ENCODE measurements around the gene NFATC2. TPM values are rescaled to one million over a fixed set of nuclear protein-coding genes. Genes with fewer than 3 reads are reported as not detected.

The NFATC2 gene
- polyA plus RNA-seq, 2 donors: 0.75 to 0.90 TPM

DNA sequence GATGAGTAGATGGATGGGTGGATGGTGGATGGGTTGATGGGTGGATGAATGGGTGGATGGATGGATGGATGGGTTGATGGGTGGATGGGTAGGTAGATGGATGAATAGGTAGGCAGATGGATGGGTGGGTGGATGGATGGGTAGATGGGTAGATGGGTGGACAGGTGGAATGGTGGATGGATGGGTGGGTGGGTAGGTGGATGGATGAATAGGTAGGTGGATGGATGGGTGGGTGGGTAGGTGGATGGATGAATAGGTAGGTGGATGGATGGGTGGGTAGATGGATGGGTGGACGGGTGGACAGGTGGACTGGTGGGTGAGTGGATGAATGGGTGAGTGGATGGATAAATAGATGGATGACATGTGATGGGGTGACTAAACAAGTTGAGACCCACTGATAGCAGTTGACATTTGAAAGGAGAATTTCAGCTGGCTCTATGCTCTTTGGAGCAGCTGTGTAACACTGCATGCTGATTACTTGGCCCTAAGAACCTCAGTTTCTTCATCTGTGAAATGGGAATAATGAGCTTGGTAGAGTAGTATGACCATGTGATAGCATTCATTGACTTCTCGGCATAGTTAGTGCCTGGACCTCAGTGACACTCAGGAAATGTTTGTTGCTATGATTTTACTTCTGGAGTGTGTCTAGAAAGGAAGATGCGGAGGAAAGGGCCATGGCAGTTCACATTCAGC, 184.3 kb downstream of the NFATC2 start:
- Histone ChIP-seq H3K4me1 (ENCODE audit: control insufficient read depth in 2 of 2, insufficient read depth in 2 of 2, low read length in 1 of 2) (peaks cover 0 to 3% of the 10 kb centered on the region in 2 donors), H3K9me3 (ENCODE audit: control insufficient read depth in 2 of 2, insufficient read depth in 1 of 2, low read depth in 1 of 2, low read length in 1 of 2) (no peaks in the 10 kb centered on the region), H3K27ac (ENCODE audit: low read depth in 2 of 2, low read length in 1 of 2) (no peak overlapping the region), H3K27me3 (ENCODE audit: control insufficient read depth in 1 of 2, insufficient read depth in 2 of 2, low read length in 2 of 2) (no peaks in the 10 kb centered on the region), H3K4me3 (ENCODE audit: low read depth in 1 of 2, low read length in 2 of 2) (no peak overlapping the region), H3K36me3 (ENCODE audit: control insufficient read depth in 2 of 2, insufficient read depth in 2 of 2, low read length in 1 of 2) (no peaks in the 10 kb centered on the region)
- WGBS, 2 donors: 84 to 88% methylated on average over 3 of the region's 3 CpGs

DNA sequence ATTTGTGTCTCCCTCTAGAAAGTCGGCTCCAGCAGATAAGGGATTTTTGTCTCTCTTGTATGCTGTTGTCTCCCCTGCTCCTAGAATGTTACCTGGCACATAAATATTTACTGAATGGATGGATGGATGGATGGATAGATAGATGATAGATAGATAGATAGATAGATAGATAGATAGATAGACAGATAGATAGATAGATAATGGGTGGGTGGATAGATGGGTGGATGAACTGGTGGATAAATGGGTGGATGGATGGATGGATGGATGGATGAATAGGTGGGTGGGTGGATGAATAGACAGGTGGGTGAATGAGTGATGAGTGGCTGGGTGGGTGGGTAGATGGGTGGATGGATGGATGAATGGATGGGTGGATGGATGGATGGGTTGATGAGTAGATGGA, 185.0 kb downstream of the NFATC2 start:
- WGBS, 2 donors: 64 to 80% methylated on average over 1 of the region's 1 CpG
- H3K27me3 ChIP-seq (ENCODE audit: control insufficient read depth in 1 of 2, insufficient read depth in 2 of 2, low read length in 2 of 2): no peaks in the 10 kb centered on the region

DNA sequence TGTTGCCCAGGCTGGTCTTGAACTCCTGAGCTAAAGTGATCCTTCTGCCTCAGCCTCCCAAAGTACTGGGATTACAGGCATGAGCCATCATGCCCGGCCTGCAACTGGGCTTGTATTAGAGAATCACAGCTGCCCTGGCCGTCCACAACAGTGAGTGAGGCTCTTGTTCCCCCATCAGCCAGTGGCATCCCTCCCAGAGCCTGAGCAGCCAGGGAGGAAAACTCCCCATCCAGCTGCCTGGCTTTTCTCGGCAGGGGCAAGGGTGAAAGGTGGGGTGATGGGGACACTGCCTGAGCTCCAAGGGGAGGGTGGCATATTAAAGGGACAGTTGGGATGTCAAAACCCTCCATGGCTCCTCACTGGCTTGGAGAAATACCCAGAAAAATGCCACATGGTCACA, 185.6 kb downstream of the NFATC2 start:
- no peak overlapping the region for H3K4me3 ChIP-seq (ENCODE audit: low read depth in 1 of 2, low read length in 2 of 2)
- H3K27me3 ChIP-seq (ENCODE audit: control insufficient read depth in 1 of 2, insufficient read depth in 2 of 2, low read length in 2 of 2): no peaks in the 10 kb centered on the region
- WGBS, 2 donors: 54 to 73% methylated on average over 3 of the region's 3 CpGs
- H3K36me3 ChIP-seq (ENCODE audit: control insufficient read depth in 2 of 2, insufficient read depth in 2 of 2, low read length in 1 of 2): no peaks in the 10 kb centered on the region
- H3K27ac ChIP-seq (ENCODE audit: low read depth in 2 of 2, low read length in 1 of 2): no peak overlapping the region
- H3K4me1 ChIP-seq (ENCODE audit: control insufficient read depth in 2 of 2, insufficient read depth in 2 of 2, low read length in 1 of 2): no peaks in the 10 kb centered on the region
- no peaks in the 10 kb centered on the region for H3K9me3 ChIP-seq (ENCODE audit: control insufficient read depth in 2 of 2, insufficient read depth in 1 of 2, low read depth in 1 of 2, low read length in 1 of 2)

More for the DNA sequence above, 185.0 kb downstream of the NFATC2 start:
- H3K36me3 ChIP-seq (ENCODE audit: control insufficient read depth in 2 of 2, insufficient read depth in 2 of 2, low read length in 1 of 2): no peaks in the 10 kb centered on the region
- H3K4me3 ChIP-seq (ENCODE audit: low read depth in 1 of 2, low read length in 2 of 2): no peak overlapping the region
- no peak overlapping the region for H3K27ac ChIP-seq (ENCODE audit: low read depth in 2 of 2, low read length in 1 of 2)
- H3K4me1 ChIP-seq (ENCODE audit: control insufficient read depth in 2 of 2, insufficient read depth in 2 of 2, low read length in 1 of 2): peaks cover 0 to 3% of the 10 kb centered on the region in 2 donors
- H3K9me3 ChIP-seq (ENCODE audit: control insufficient read depth in 2 of 2, insufficient read depth in 1 of 2, low read depth in 1 of 2, low read length in 1 of 2): no peaks in the 10 kb centered on the region

DNA sequence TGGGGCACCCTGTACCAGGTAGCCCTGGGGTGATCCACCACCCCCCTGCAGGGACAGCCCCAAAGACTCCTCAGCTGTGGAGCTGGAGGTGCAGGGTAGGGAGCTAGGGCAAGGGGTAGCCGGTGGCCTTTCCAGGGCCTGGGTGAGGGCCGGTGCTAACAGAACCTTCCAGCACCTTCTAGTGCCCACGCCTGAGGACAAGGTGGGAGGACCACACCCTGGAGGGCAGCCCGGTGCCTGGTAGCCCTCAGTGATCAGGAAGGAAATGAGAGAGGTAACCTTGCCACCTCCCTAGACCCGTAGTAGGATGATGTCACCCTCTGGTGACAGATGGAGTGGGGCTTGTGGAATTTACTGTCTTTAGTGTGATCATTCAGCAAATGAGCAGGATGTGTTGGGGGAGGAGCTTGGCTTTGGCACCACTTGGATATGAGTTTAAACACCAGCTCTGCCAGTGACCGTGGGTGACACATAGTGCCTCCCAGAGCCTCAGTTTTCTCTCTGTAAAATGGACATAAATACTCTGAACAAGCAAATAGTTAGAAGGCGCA, 187.7 kb downstream of the NFATC2 start:
- 59 to 64% methylated on average over 7 of the region's 7 CpGs for WGBS, 2 donors
- H3K27ac ChIP-seq (ENCODE audit: low read depth in 2 of 2, low read length in 1 of 2): no peak overlapping the region

DNA sequence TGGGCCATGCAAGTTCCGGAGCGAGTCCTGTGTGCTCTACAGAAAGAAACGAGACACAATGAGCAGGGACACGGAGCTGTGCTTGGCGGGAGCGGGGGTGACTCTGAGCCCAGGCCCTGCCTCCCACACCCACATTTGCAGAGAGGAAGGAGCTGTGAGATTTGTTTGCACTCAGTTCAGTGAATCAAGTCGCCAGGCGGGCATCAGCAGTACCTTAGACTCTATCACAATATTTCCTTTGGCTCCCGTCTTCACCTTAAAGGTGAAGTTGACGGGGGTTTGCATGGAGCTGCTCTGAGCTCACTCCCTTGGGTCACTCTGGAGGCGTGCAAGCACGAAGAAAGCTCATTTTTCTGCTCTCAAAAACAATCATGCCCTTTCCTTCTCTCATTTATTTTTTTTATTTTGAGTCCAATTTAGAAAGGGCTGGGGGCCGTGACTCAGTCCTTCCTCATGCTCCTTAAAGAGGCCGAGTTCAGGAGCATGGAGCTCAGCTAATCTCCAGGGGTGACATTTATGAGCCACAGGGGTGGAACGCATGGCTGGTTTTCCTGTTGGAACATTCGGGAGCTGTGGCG, 188.2 kb downstream of the NFATC2 start:
- Histone ChIP-seq H3K9me3 (ENCODE audit: control insufficient read depth in 2 of 2, insufficient read depth in 1 of 2, low read depth in 1 of 2, low read length in 1 of 2) (no peaks in the 10 kb centered on the region), H3K27me3 (ENCODE audit: control insufficient read depth in 1 of 2, insufficient read depth in 2 of 2, low read length in 2 of 2) (no peaks in the 10 kb centered on the region), H3K36me3 (ENCODE audit: control insufficient read depth in 2 of 2, insufficient read depth in 2 of 2, low read length in 1 of 2) (no peaks in the 10 kb centered on the region), H3K27ac (ENCODE audit: low read depth in 2 of 2, low read length in 1 of 2) (no peak overlapping the region), H3K4me3 (ENCODE audit: low read depth in 1 of 2, low read length in 2 of 2) (no peak overlapping the region), H3K4me1 (ENCODE audit: control insufficient read depth in 2 of 2, insufficient read depth in 2 of 2, low read length in 1 of 2) (no peaks in the 10 kb centered on the region)
- 75 to 78% methylated on average over 17 of the region's 17 CpGs for WGBS, 2 donors

More for the DNA sequence above, 187.7 kb downstream of the NFATC2 start:
- no peaks in the 10 kb centered on the region for H3K4me1 ChIP-seq (ENCODE audit: control insufficient read depth in 2 of 2, insufficient read depth in 2 of 2, low read length in 1 of 2)
- no peak overlapping the region for H3K4me3 ChIP-seq (ENCODE audit: low read depth in 1 of 2, low read length in 2 of 2)
- H3K36me3 ChIP-seq (ENCODE audit: control insufficient read depth in 2 of 2, insufficient read depth in 2 of 2, low read length in 1 of 2): no peaks in the 10 kb centered on the region
- no peaks in the 10 kb centered on the region for H3K27me3 ChIP-seq (ENCODE audit: control insufficient read depth in 1 of 2, insufficient read depth in 2 of 2, low read length in 2 of 2)
- no peaks in the 10 kb centered on the region for H3K9me3 ChIP-seq (ENCODE audit: control insufficient read depth in 2 of 2, insufficient read depth in 1 of 2, low read depth in 1 of 2, low read length in 1 of 2)

DNA sequence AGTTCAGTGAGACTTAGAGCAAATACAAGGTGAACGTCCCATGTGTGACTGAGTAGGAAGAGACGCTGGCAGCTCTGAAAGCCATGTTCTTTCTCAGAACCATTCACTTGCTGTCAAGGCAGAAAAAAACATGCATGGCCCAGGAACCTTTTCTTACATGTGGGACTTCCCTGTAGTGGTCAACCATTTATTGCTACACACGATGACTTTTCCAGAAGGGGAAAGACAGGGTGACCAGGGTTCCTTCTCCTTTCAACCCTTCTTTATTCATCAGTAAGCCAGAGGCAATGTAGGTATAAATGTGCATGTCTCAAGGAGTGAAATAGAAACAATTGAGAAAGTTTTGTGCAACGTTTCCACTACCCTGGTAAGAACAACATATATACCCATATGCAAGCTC, 189.0 kb downstream of the NFATC2 start:
- H3K9me3 ChIP-seq (ENCODE audit: control insufficient read depth in 2 of 2, insufficient read depth in 1 of 2, low read depth in 1 of 2, low read length in 1 of 2): no peaks in the 10 kb centered on the region
- no peaks in the 10 kb centered on the region for H3K4me1 ChIP-seq (ENCODE audit: control insufficient read depth in 2 of 2, insufficient read depth in 2 of 2, low read length in 1 of 2)
- H3K36me3 ChIP-seq (ENCODE audit: control insufficient read depth in 2 of 2, insufficient read depth in 2 of 2, low read length in 1 of 2): no peaks in the 10 kb centered on the region
- H3K27ac ChIP-seq (ENCODE audit: low read depth in 2 of 2, low read length in 1 of 2): no peak overlapping the region
- no peaks in the 10 kb centered on the region for H3K27me3 ChIP-seq (ENCODE audit: control insufficient read depth in 1 of 2, insufficient read depth in 2 of 2, low read length in 2 of 2)
- WGBS, 2 donors: 65 to 71% methylated on average over 4 of the region's 4 CpGs
- H3K4me3 ChIP-seq (ENCODE audit: low read depth in 1 of 2, low read length in 2 of 2): no peak overlapping the region

DNA sequence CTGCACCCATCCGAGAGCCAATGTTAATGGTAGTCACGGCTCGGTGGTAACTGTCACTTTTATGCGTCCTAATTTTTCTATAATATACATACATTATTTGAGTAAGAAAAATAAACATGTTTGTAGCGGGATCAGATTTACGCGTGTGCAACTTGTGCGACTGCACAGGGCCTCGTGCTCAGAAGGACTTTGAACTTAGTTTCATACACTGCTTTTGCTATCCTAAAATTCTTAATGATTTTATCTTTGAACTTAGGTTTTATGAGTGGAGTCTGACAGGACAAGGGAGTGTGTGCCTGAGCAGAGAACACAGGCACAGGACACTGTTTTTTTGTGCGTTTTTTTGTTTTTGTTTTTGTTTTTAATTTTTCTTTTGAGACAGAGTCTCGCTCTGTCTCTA, 189.7 kb downstream of the NFATC2 start:
- Histone ChIP-seq H3K27ac (ENCODE audit: low read depth in 2 of 2, low read length in 1 of 2) (no peak overlapping the region), H3K4me3 (ENCODE audit: low read depth in 1 of 2, low read length in 2 of 2) (no peak overlapping the region), H3K4me1 (ENCODE audit: control insufficient read depth in 2 of 2, insufficient read depth in 2 of 2, low read length in 1 of 2) (no peaks in the 10 kb centered on the region), H3K9me3 (ENCODE audit: control insufficient read depth in 2 of 2, insufficient read depth in 1 of 2, low read depth in 1 of 2, low read length in 1 of 2) (no peaks in the 10 kb centered on the region), H3K27me3 (ENCODE audit: control insufficient read depth in 1 of 2, insufficient read depth in 2 of 2, low read length in 2 of 2) (no peaks in the 10 kb centered on the region), H3K36me3 (ENCODE audit: control insufficient read depth in 2 of 2, insufficient read depth in 2 of 2, low read length in 1 of 2) (no peaks in the 10 kb centered on the region)
- 92 to 95% methylated on average over 11 of the region's 11 CpGs for WGBS, 2 donors

DNA sequence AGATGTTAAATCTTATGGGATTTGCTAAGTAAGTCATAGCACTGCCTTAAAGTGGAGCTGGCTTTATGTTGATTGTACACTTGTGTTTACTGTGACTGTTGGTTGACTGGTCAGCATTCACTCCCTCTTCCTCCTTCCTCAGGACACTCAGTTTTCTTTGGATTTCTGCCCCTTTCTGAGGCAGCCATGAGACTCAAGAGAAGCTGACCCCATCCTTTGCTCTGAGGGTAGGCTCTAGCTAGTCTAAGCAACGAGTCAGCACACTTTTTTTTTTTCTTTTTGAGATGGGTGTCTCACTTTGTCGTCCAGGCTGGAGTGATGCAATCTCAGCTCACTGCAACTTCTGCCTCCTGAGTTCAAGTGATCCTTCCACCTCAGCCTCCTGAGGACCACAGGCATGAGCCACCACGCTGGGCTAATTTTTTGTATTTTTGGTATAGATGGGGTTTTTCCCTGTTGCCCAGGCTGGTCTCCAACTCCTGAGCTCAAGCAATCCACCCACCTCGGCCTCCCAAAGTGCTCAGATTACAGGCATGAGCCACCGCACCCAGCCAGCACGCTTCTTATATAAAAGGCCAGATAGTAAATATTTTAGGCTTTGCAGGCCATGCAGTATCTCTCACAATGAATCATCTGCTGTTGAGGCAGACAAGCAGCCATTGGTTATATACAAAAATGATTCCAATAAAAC, 191.4 kb downstream of the NFATC2 start:
- H3K4me1 ChIP-seq (ENCODE audit: control insufficient read depth in 2 of 2, insufficient read depth in 2 of 2, low read length in 1 of 2): no peaks in the 10 kb centered on the region
- H3K4me3 ChIP-seq (ENCODE audit: low read depth in 1 of 2, low read length in 2 of 2): no peak overlapping the region
- H3K27ac ChIP-seq (ENCODE audit: low read depth in 2 of 2, low read length in 1 of 2): no peak overlapping the region
- 69 to 72% methylated on average over 6 of the region's 6 CpGs for WGBS, 2 donors
- no peaks in the 10 kb centered on the region for H3K36me3 ChIP-seq (ENCODE audit: control insufficient read depth in 2 of 2, insufficient read depth in 2 of 2, low read length in 1 of 2)
- no peaks in the 10 kb centered on the region for H3K27me3 ChIP-seq (ENCODE audit: control insufficient read depth in 1 of 2, insufficient read depth in 2 of 2, low read length in 2 of 2)
- peaks cover 0 to 2% of the 10 kb centered on the region in 2 donors for H3K9me3 ChIP-seq (ENCODE audit: control insufficient read depth in 2 of 2, insufficient read depth in 1 of 2, low read depth in 1 of 2, low read length in 1 of 2)

DNA sequence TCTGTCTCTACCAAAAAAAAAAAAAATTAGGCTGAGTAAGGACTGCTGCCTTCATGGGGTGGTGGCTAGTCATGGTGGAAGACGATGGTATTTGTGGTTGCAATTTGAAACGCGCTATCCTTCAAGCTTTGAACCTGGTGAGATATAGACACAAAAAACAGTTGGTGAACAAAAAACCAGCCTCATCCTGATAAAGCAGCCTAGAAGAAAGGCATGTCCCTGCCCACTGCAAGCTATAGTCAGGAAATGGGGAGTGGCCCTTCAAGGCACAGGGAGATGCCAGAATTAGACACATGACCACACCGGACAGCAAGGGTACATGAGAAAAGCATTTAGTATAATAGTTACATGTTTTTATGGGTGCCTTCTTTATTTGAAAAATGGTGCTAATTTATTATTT, 193.6 kb downstream of the NFATC2 start:
- no peaks in the 10 kb centered on the region for H3K36me3 ChIP-seq (ENCODE audit: control insufficient read depth in 2 of 2, insufficient read depth in 2 of 2, low read length in 1 of 2)
- no peaks in the 10 kb centered on the region for H3K27me3 ChIP-seq (ENCODE audit: control insufficient read depth in 1 of 2, insufficient read depth in 2 of 2, low read length in 2 of 2)
- no peak overlapping the region for H3K4me3 ChIP-seq (ENCODE audit: low read depth in 1 of 2, low read length in 2 of 2)
- H3K27ac ChIP-seq (ENCODE audit: low read depth in 2 of 2, low read length in 1 of 2): no peak overlapping the region
- WGBS, 2 donors: 88 to 89% methylated on average over 4 of the region's 4 CpGs
- H3K9me3 ChIP-seq (ENCODE audit: control insufficient read depth in 2 of 2, insufficient read depth in 1 of 2, low read depth in 1 of 2, low read length in 1 of 2): peaks cover 0 to 2% of the 10 kb centered on the region in 2 donors
- H3K4me1 ChIP-seq (ENCODE audit: control insufficient read depth in 2 of 2, insufficient read depth in 2 of 2, low read length in 1 of 2): no peaks in the 10 kb centered on the region
